ENCODE data around the gene RLN2.

DNA sequence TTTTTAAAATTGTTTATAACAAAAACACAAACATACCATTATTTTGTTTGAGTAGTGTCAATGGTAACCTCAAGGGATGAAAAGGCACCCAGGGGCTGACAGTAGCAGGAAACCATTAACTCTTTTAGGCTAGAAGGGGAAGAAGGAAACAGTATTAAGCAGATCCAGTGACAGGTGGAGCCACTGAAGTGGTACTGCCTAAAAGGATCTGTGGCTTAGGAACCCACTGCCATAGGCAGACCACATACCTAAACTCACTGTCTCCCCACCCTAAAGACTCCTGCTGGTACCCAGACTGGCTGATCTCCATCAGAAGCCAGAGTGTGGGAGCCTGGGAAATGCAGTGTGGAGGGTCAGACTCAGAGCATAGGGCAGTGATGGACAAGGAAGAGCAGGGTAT lies 21.7 kb upstream of the RLN2 start:
- TF ChIP-seq, protein P1, sequence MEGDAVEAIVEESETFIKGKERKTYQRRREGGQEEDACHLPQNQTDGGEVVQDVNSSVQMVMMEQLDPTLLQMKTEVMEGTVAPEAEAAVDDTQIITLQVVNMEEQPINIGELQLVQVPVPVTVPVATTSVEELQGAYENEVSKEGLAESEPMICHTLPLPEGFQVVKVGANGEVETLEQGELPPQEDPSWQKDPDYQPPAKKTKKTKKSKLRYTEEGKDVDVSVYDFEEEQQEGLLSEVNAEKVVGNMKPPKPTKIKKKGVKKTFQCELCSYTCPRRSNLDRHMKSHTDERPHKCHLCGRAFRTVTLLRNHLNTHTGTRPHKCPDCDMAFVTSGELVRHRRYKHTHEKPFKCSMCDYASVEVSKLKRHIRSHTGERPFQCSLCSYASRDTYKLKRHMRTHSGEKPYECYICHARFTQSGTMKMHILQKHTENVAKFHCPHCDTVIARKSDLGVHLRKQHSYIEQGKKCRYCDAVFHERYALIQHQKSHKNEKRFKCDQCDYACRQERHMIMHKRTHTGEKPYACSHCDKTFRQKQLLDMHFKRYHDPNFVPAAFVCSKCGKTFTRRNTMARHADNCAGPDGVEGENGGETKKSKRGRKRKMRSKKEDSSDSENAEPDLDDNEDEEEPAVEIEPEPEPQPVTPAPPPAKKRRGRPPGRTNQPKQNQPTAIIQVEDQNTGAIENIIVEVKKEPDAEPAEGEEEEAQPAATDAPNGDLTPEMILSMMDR (IDR thresholded peaks at IDR 0.05), result no peak
- TF ChIP-seq EZH2 (IDR thresholded peaks at IDR 0.05; ENCODE audit: borderline replicate concordance, insufficient read depth, low read depth, low read length, poor library complexity, severe bottlenecking), result no peak

Measured in B cell (primary cell).